ENCODE data around the gene DKKL1. TPM values are rescaled to one million over a fixed set of nuclear protein-coding genes. Genes with fewer than 3 reads are reported as not detected.

The DKKL1 gene
- total RNA-seq, 1 experiment from 2014 or later, result 2.4 TPM

- POLR2A ChIA-PET, result no interaction called here
- DNase-seq (ENCODE audit: low spot score), result no peak
- H3K27me3 Mint-ChIP-seq (ENCODE audit: low read depth), result peaks cover 48% of the 10 kb centered on the region
- ATAC-seq, result no peak
- TF ChIP-seq ZNF263 (CRISPR knock-in tag; IDR thresholded peaks at IDR 0.05; ENCODE audit: low read depth) (no peak), FOXJ3 (CRISPR knock-in tag; IDR thresholded peaks at IDR 0.05; ENCODE audit: borderline replicate concordance) (no peak), NFATC4 (CRISPR knock-in tag; IDR thresholded peaks at IDR 0.05) (no peak), NR3C1 (CRISPR knock-in tag; conservative IDR thresholded peaks at IDR 0.05; ENCODE audit: low read depth) (no peak), ATF1 (CRISPR knock-in tag; IDR thresholded peaks at IDR 0.05) (no peak), ZBTB43 (CRISPR knock-in tag; IDR thresholded peaks at IDR 0.05) (no peak), ESRRA (CRISPR knock-in tag; IDR thresholded peaks at IDR 0.05; ENCODE audit: borderline replicate concordance) (no peak), EMX1 (CRISPR knock-in tag; IDR thresholded peaks at IDR 0.05) (no peak), CREB1 (CRISPR knock-in tag; IDR thresholded peaks at IDR 0.05) (no peak), ZNF416 (CRISPR knock-in tag; IDR thresholded peaks at IDR 0.05) (no peak), PRDM15 (CRISPR knock-in tag; IDR thresholded peaks at IDR 0.05) (no peak), E2F1 (CRISPR knock-in tag; IDR thresholded peaks at IDR 0.05) (no peak), FOXP1 (CRISPR knock-in tag; IDR thresholded peaks at IDR 0.05; ENCODE audit: borderline replicate concordance) (no peak), ZNF281 (CRISPR knock-in tag; IDR thresholded peaks at IDR 0.05) (no peak), ZNF512 (CRISPR knock-in tag; IDR thresholded peaks at IDR 0.05; ENCODE audit: borderline replicate concordance) (no peak), STAT6 (CRISPR knock-in tag; conservative IDR thresholded peaks at IDR 0.05; ENCODE audit: low read depth) (no peak), TEAD1 (CRISPR knock-in tag; IDR thresholded peaks at IDR 0.05) (no peak)
- peaks cover 5% of the 10 kb centered on the region for H3K36me3 Mint-ChIP-seq
- H3K4me3 Mint-ChIP-seq, result no peak overlapping the region
- H3K9me3 Mint-ChIP-seq, result no peaks in the 10 kb centered on the region
- H3K4me1 Mint-ChIP-seq, result peaks cover 21% of the 10 kb centered on the region
- H3K27ac Mint-ChIP-seq, result no peak overlapping the region
- CTCF ChIA-PET, result interaction anchor here (0.6 to 0.7 kb wide), 2 partner anchors 146 to 277 kb away, joined by 3 to 4 read pairs; no protein-coding TSS in a partner anchor
Observed at GRCh38 chr19:49333418-49333805, 30.3 kb upstream of the DKKL1 start.
